HG02840 (cell line): ENCODE measurements around the gene TSTD2.
"Not testable (repeated sequence)": the region's sequence is repeated elsewhere in the genome, so short reads cannot be mapped to it uniquely, and the experiment has no call there.

Source experiments
- ATAC-seq: cut with Tn5 transposase; IDR thresholded peaks from one replicate; pipeline ENCODE4 v1.9.1; 2021; ENCODE audit warnings: mild to moderate bottlenecking, moderate library complexity, moderate number of reproducible peaks; ENCODE audit not compliant: unreplicated experiment, low FRiP score

The TSTD2 gene

DNA sequence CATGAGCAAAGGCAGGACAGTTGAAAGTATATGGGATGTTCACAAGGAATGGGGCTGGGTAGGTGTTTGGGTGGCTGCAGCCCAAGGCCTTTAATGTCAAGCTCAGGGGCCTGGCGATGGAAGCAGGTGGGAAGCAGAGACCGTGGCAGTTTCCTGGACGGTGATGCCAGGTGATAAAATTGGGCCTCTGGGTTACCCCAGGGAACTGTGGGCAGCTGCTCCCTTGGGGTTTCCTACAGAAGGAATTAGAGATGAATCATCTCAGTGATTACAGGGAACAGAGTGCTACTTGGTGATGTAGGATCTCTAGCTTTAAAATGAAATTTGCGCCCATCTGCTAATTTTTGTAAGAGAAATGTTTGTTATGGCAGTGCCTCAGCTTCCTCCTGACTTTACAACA is 39.2 kb downstream of the TSTD2 start:
- no peak for ATAC-seq

GRCh38 chr9:97592126-97592525 is 41.0 kb downstream of the TSTD2 start:
- no peak for ATAC-seq

GRCh38 chr9:97591535-97591934 is 41.6 kb downstream of the TSTD2 start:
- no peak for ATAC-seq

GRCh38 chr9:97586909-97587308 is 46.3 kb downstream of the TSTD2 start:
- ATAC-seq = not testable (repeated sequence)

DNA sequence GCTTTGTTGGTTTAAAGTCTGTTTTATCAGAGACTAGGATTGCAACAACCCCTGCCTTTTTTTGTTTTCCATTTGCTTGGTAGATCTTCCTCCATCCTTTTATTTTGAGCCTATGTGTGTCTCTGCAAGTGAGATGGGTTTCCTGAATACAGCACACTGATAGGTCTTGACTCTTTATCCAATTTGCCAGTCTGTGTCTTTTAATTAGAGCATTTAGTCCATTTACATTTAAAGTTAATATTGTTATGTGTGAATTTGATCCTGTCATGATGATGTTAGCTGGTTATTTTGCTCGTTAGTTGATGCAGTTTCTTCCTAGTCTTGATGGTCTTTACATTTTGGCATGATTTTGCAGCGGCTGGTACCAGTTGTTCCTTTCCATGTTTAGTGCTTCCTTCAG is 48.4 kb downstream of the TSTD2 start:
- ATAC-seq = not testable (repeated sequence)

DNA sequence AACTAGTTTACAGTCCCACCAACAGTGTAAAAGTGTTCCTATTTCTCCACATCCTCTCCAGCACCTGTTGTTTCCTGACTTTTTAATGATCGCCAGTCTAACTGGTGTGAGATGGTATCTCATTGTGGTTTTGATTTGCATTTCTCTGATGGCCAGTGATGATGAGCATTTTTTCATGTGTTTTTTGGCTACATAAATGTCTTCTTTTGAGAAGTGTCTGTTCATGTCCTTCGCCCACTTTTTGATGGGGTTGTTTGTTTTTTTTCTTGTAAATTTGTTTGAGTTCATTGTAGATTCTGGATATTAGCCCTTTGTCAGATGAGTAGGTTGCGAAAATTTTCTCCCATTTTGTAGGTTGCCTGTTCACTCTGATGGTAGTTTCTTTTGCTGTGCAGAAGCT is 51.6 kb downstream of the TSTD2 start:
- ATAC-seq = not testable (repeated sequence)

DNA sequence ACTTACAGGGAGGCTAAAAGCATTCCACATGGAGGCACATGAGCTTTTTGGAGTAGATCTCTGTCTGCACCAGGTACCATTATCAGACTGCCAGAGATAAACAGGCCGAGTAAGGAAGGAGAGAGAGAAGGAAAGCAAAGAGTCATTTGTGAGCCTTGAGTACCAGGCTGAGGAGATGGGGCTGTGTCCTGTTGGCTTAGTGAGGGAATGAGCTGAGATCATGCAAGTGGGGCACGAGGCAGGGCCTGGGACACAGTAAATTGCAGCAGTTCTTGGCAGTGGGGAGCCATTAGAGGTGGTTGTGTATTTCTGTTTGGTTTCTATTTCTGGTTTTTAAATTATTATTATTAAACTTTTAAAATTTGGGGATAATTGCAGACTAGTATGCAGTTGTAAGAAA is 53.3 kb downstream of the TSTD2 start:
- no peak for ATAC-seq

DNA sequence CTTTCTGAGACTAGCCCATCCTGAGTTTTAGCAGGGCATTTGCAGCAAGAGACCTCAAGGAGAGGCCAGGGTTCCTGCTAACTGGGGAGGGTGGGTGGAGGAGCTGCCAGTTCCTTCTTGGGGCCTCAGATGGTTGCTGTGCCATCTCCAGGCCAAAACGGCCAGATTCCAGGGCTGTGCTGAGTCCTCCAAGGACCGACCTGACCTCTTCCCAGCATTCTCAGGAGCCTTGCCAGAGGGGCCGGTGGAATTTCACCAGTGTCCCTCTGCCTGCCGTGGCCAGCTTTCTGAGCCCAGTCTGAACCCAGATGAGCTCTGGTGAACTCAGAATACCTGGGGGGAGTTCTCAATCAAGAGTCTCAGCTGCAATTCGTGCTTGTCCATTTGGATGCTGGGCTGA is 54.3 kb downstream of the TSTD2 start:
- ATAC-seq = no peak

GRCh38 chr9:97577051-97577450 is 56.1 kb downstream of the TSTD2 start:
- ATAC-seq = no peak

DNA sequence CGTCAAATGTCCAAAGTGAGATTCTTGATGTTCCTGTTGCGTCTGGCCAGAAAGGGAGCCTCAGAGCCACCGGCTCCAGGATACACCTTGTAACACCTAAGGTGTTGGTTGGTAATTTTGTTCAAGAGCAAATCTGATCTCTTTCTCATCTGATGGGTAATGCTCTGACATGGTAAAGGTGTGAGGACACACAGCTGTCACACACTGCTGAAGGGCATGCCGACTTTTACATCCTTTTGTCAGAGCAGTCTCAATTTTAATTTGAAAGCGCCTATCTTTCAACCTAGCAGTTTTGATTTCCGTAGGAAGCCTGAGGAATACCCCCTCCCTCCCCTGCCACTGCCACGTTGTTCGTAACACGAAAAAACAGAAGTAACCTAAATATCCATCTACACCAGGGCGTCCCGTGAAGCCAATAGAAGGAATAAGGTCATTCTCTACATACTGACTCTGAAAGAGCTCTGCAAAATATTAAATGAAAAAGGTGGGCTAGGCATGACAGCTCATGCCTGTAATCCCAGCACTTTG is 57.4 kb downstream of the TSTD2 start:
- ATAC-seq = no peak

DNA sequence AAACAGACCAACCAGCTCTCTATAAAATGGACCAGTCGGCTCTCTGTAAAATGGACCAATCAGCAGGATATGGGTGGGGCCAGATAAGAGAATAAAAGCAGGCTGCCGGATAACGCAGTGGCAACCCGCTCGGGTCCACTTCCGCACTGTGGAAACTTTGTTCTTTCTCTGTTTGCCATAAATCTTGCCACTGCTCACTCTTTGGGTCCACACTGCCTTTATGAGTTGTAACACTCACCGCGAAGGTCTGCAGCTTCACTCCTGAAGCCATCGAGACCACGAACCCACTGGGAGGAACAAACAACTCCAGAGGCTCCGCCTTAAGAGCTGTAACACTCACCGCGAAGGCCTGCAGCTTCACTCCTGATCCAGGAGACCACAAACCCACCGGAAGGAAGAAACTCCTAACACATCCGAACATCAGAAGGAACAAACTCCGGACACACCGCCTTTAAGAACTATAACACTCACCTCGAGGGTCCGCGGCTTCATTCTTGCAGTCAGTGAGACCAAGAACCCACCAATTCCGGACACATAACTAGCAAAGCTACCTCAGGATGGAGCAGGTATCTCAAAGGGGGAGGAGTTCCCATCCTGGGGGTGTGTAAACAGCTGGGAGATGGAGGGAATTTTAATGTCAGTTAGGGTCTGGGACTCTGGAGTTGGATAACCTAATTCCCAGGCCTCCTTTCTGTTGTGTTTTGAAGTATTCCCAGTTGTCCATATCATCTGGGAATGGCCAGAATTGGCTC is 58.1 kb downstream of the TSTD2 start:
- not testable (repeated sequence) for ATAC-seq

- not testable (repeated sequence) for ATAC-seq
These were observed 59.0 kb downstream of the TSTD2 start for GRCh38 chr9:97574101-97574571.

- ATAC-seq = no peak
These were observed 59.6 kb downstream of the TSTD2 start for GRCh38 chr9:97573482-97574073.

GRCh38 chr9:97572892-97573365 is 60.2 kb downstream of the TSTD2 start:
- ATAC-seq = no peak

- no peak for ATAC-seq
These were observed 60.8 kb downstream of the TSTD2 start for GRCh38 chr9:97572196-97572891.

DNA sequence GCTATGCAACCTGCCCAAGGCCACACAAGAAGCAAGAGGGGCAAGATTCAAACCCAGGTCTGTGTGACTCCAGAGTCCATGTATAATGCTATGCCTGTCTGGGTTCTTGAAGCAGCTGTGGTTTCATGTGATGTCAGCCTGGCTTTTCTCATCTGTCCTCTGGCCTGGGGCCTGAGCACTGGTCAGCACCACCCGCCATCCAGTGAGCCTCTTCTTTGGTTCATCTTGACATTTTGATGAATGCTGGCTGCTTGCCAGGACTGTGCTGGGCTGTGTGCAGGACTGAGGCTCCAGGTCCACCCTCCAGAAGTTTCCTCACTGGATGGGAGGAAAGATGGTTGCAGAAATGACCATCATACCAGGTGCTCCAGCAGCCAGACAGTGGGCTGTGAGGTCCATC is 61.5 kb downstream of the TSTD2 start:
- no peak for ATAC-seq

- ATAC-seq = no peak
These were observed 62.3 kb downstream of the TSTD2 start for GRCh38 chr9:97570899-97571298.

DNA sequence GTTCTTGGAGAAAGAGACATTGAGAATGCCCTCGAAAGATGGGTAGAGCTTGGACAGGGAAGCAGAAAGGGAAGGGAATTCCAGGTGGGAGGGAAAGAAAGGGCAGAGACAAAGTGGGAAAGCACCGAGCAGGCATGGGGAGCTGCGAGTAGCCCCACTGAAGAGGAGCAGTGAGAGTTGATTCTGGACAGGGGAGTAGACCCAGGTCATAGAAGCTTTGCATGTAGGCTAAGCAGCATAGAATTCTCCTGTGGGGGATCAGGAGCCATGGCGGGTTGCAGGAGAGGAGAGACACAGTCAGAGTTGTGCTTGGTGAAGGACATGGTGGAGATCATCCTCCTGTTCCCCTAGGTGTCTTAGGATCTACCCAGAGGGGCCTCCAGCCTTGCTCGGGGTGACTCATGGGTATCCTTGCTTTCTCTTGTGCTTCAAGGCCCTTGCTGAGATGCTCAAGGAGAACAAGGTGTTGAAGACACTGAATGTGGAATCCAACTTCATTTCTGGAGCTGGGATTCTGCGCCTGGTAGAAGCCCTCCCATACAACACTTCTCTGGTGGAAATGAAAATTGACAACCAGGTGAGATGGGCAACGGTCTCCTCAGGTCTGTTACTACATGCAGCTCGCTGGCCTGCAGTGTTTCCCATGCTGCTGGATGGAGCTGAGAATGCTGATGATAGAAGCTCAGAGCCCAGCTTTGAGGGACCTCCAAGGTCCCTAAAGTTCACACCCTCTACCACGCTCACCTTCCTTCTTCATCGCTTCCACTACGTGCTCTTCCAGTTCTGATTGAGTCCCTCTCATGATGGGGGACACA is 64.5 kb downstream of the TSTD2 start:
- ATAC-seq = no peak

GRCh38 chr9:97567894-97568202 is 65.3 kb downstream of the TSTD2 start:
- ATAC-seq = no peak

DNA sequence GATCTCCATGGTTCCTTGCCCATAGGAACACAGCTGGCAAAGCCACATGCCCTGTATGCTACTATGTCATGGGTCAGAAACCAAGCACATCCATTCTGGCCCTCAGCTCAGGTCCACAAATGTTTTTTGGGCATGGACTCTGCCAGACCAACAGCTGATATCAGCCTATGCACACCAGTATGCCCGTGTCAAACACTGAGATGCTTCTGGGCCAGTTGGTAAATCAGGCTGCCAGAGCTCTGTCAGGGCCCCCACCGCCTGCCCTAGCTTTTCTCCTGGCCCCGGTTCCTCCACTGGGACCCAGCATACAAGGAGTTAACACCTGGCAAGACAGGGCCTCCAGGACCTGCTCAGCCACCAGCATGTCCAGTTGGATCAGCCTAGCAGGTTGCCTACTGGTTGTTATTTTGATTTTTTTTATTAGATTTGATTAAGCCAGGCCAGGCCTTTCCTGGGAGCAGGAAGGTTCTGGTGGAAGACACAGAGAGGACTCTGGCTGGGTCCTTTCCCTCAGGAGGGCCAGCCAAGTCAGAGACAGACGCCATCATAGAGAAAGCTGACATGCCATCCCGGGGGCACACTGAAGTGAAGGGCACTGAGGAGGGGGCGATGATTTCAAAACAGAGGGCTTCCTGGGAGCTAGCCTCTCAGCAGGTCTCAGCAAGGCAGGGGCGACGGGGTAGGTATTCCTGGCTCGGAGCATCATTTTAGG is 65.8 kb downstream of the TSTD2 start:
- no peak for ATAC-seq
